Upper lobe of left lung (tissue), 6 donors: ENCODE results near the gene BSN. TPM values are rescaled to one million over a fixed set of nuclear protein-coding genes. Genes with fewer than 3 reads are reported as not detected.
"Not testable (repeated sequence)": the region's sequence is repeated elsewhere in the genome, so short reads cannot be mapped to it uniquely, and the experiment has no call there.

ENCODE experiments used
- ATAC-seq, 2 donors: fragments of 200-7000 bp; cut with Tn5 transposase; one replicate each; pipeline ENCODE4 v1.9.1; 2022; ENCODE audit warnings: mild to moderate bottlenecking in 2 of 2, moderate library complexity in 2 of 2; ENCODE audit not compliant: low FRiP score in 2 of 2
- DNase-seq, 2 donors: peaks; one replicate each; pipeline ENCODE4 v3.0.0-alpha.2; 2019 to 2020
- H3K27ac ChIP-seq, 4 donors: fragments of 200-600 bp; sonication (generic); one replicate each; pipeline ENCODE4 v1.5.1; 2016 to 2019
- H3K27me3 ChIP-seq, 4 donors: fragments of 200-600 bp; sonication (generic); one replicate each; pipeline ENCODE4 v1.5.1; 2017 to 2019
- H3K36me3 ChIP-seq, 4 donors: fragments of 200-600 bp; sonication (generic); one replicate each; pipeline ENCODE4 v1.5.1; 2016 to 2019
- H3K4me1 ChIP-seq, 4 donors: fragments of 200-600 bp; sonication (generic); one replicate each; pipeline ENCODE4 v1.5.1; 2018 to 2019
- H3K4me3 ChIP-seq, 4 donors: fragments of 200-600 bp; sonication (generic); one replicate each; pipeline ENCODE4 v1.5.1; 2017 to 2019; ENCODE audit warnings: mild to moderate bottlenecking in 2 of 4, moderate library complexity in 1 of 4
- H3K9me3 ChIP-seq, 4 donors: fragments of 200-600 bp; sonication (generic); one replicate each; pipeline ENCODE4 v1.5.1; 2018 to 2019
- CTCF ChIP-seq, 6 experiments: fragments of 450-650 bp in 4 of 6; fragments of 200-600 bp in 2 of 6; sonication (generic) in 2 of 6; IDR thresholded peaks; one replicate each; pipeline ENCODE4 v1.5.1; 2016 to 2019; ENCODE audit warnings: antibody characterized with exemption in 6 of 6
- EP300 ChIP-seq, 4 donors: sonication (generic); formaldehyde crosslinking; IDR thresholded peaks; one replicate each; pipeline ENCODE4 v1.5.1; 2017; ENCODE audit warnings: antibody characterized with exemption in 4 of 4, control low read depth in 2 of 4
- POLR2A ChIP-seq, 4 donors: fragments of 450-650 bp; IDR thresholded peaks; one replicate each; pipeline ENCODE4 v1.5.1; 2016 to 2017; ENCODE audit warnings: antibody characterized with exemption in 4 of 4, mild to moderate bottlenecking in 2 of 4
- POLR2AphosphoS5 ChIP-seq, 2 donors: sonication (generic); formaldehyde crosslinking; IDR thresholded peaks; one replicate each; pipeline ENCODE4 v1.5.1; 2017; ENCODE audit warnings: antibody characterized with exemption in 2 of 2
- WGBS, 2 donors: methylation state at CpG; one replicate each; pipeline ENCODE4 v1.1.5; 2017 to 2018; 5-methylcytosine and 5-hydroxymethylcytosine counted together
- total RNA-seq, 6 donors: library from RNA; depleted of rRNA in 4 of 6; stranded (reverse); fragments of >200 nt in 4 of 6; gene quantifications; one replicate each; pipeline versions ENCODE4 v1.1.0 to v1.2.1, GENCODE V29; 2016 to 2021
- donor health status: DM: no; HTN: no; CAD: no; lungs with moderate emphysema.
- donor health status: DM: no; HTN: yes; CAD: no; lungs with severe emphysema.

The BSN gene
- total RNA-seq, 6 donors from 2014 or later = 0.39 to 1.1 (median 0.72) TPM

DNA sequence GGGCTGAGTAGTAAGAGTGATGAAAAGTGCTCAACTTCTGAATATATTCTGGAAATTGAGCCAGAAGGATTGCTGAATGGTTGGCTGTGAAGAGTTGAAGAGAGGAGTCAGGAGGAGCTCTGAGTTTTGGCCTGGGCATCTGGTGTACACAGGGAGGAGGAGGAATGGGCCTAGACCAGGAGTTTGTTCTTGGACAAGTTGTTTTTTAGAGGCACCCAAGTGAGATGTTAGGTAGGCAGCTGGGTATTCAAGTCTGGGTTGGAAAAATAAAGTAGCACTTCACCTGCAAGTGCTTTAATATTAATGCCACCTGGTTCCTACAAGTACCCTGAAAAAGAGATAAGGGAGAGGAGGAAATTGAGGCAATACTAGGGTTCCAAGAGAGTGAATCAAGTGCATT lies 14.7 kb downstream of the BSN start:
- DNase-seq (no peak), ATAC-seq (no peak)
- no peak overlapping the region for H3K27ac ChIP-seq
- no peaks in the 10 kb centered on the region for H3K36me3 ChIP-seq
- no peaks in the 10 kb centered on the region for H3K9me3 ChIP-seq
- no peak for TF ChIP-seq POLR2A (IDR thresholded peaks at IDR 0.05)
- no peak for TF ChIP-seq CTCF (IDR thresholded peaks at IDR 0.05)
- TF ChIP-seq EP300 (IDR thresholded peaks at IDR 0.05) = no peak
- no peak for TF ChIP-seq POLR2AphosphoS5 (IDR thresholded peaks at IDR 0.05)
- H3K4me1 ChIP-seq = peaks cover 0 to 3% (median 0%) of the 10 kb centered on the region in 4 donors
- no peak overlapping the region for H3K4me3 ChIP-seq
- H3K27me3 ChIP-seq = no peaks in the 10 kb centered on the region

DNA sequence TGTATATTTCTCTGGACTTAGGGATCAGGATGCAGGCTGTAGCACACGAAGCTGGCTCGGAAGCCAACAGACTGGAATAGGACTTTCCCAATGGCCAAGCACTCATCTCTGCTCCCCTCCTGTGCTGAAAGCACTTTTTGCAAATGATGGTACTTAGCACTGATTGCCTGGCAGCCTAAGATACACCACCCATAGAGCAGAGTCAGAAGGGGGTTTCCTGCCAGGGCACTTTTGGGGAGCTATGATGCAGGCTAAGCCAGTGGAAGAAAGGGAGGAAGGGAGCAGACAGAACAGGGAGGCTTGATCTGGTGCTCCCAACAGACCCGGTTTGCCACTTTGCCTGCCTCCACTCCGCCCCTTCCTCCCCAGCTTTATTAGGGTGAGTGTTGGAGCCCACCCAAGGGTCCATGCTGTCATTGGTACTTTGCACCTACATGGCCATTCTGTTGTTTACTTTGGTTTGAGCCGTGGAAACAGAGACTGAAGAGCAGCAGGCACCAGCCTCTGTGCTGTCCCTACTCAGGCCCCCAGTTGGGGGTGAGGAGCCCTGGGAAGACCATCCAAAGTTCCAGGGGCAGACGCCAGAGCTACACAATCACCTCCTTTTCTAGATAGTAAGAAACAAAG lies 15.9 kb downstream of the BSN start:
- no peak overlapping the region for H3K27ac ChIP-seq
- no peaks in the 10 kb centered on the region for H3K27me3 ChIP-seq
- H3K4me3 ChIP-seq = no peak overlapping the region
- TF ChIP-seq POLR2AphosphoS5 (IDR thresholded peaks at IDR 0.05) = no peak
- no peak for TF ChIP-seq POLR2A (IDR thresholded peaks at IDR 0.05)
- no peak for TF ChIP-seq EP300 (IDR thresholded peaks at IDR 0.05)
- no peak for TF ChIP-seq CTCF (IDR thresholded peaks at IDR 0.05)
- ATAC-seq = no peak
- H3K4me1 ChIP-seq = peaks cover 0 to 3% (median 0%) of the 10 kb centered on the region in 4 donors
- no peaks in the 10 kb centered on the region for H3K9me3 ChIP-seq
- WGBS, 2 donors = 54 to 67% methylated on average over 6 of the region's 6 CpGs
- DNase-seq = no peak
- no peaks in the 10 kb centered on the region for H3K36me3 ChIP-seq

GRCh38 chr3:49582177-49582576 lies 27.9 kb downstream of the BSN start:
- no peaks in the 10 kb centered on the region for H3K4me1 ChIP-seq
- ATAC-seq = no peak
- H3K27ac ChIP-seq = no peak overlapping the region
- no peak overlapping the region for H3K4me3 ChIP-seq
- no peaks in the 10 kb centered on the region for H3K9me3 ChIP-seq
- TF ChIP-seq POLR2A (IDR thresholded peaks at IDR 0.05) (no peak), CTCF (IDR thresholded peaks at IDR 0.05) (no peak), POLR2AphosphoS5 (IDR thresholded peaks at IDR 0.05) (no peak), EP300 (IDR thresholded peaks at IDR 0.05) (no peak)
- no peaks in the 10 kb centered on the region for H3K27me3 ChIP-seq
- no peak for DNase-seq
- no peaks in the 10 kb centered on the region for H3K36me3 ChIP-seq

DNA sequence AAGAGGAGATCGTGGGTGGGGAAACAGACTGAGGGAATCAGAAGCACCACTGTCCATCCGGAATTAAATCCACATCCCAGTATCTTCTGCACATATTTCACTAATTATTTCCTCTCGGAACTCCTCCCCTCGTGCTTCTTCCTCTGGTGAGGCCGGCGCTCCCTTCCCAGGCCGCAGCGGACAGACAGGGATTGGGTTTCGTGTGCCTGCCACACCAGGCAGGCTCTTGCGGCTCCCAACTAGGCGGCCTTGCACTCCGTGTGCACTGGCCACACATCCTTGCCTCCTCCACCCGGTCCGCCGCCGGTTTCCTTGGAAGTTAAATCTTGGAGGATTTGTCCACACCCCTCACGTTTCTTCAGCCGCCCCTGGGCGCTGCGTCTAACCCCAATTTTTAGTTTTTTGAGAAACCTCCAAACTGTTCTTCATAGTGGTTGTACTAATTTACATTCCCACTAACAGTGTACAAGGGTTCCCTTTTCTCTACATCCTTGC lies 31.0 kb downstream of the BSN start:
- not testable (repeated sequence) for H3K4me1 ChIP-seq, H3K36me3 ChIP-seq, H3K27ac ChIP-seq, ATAC-seq, H3K27me3 ChIP-seq, H3K9me3 ChIP-seq, H3K4me3 ChIP-seq
- DNase-seq = peak in 1 of 2 donors; percentile 59
- WGBS, 2 donors = 90 to 93% methylated on average over 20 of the region's 20 CpGs

DNA sequence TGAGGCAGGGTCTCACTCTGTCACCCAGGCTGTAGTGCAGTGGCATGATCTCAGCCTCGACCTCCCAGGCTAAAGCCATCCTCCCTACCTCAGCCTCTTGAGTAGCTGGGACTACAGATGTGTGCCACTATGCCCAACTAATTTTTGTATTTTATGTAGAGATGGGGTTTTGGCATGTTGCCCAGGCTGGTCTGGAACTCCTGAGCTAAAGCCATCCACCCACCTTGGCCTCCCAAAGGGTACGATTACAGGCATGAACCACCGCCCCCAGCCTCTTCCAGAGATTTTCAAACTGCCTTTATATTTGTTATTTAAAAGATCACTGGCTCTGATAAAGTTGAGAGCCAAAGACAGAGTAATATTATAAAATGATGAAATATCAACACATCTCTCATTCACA lies 37.3 kb downstream of the BSN start:
- Histone ChIP-seq H3K4me3 (no peak overlapping the region), H3K27ac (no peak overlapping the region), H3K27me3 (no peaks in the 10 kb centered on the region), H3K36me3 (no peaks in the 10 kb centered on the region), H3K9me3 (no peaks in the 10 kb centered on the region), H3K4me1 (no peaks in the 10 kb centered on the region)
- DNase-seq = no peak
- 81 to 88% methylated on average over 3 of the region's 3 CpGs for whole genome bisulfite sequencing, 2 donors
- no peak for ATAC-seq
- TF ChIP-seq EP300 (IDR thresholded peaks at IDR 0.05) (no peak), POLR2AphosphoS5 (IDR thresholded peaks at IDR 0.05) (no peak)

GRCh38 chr3:49593041-49593440 lies 38.8 kb downstream of the BSN start:
- Histone ChIP-seq H3K36me3 (no peaks in the 10 kb centered on the region), H3K9me3 (no peaks in the 10 kb centered on the region), H3K27me3 (no peaks in the 10 kb centered on the region), H3K4me3 (no peak overlapping the region), H3K27ac (no peak overlapping the region), H3K4me1 (no peaks in the 10 kb centered on the region)
- DNase-seq = no peak
- no peak for TF ChIP-seq EP300 (IDR thresholded peaks at IDR 0.05)
- TF ChIP-seq CTCF (IDR thresholded peaks at IDR 0.05) = no peak
- TF ChIP-seq POLR2A (IDR thresholded peaks at IDR 0.05) = no peak
- TF ChIP-seq POLR2AphosphoS5 (IDR thresholded peaks at IDR 0.05) = no peak
- ATAC-seq = no peak
- 71 to 84% methylated on average over 2 of the region's 2 CpGs for WGBS, 2 donors
